Fibroblast of skin of abdomen (primary cell): ENCODE data around the gene SECTM1.

Source experiments
- DNase-seq: peaks from one replicate; pipeline ENCODE4 v3.0.0-alpha.2; 2013

The SECTM1 gene

DNA sequence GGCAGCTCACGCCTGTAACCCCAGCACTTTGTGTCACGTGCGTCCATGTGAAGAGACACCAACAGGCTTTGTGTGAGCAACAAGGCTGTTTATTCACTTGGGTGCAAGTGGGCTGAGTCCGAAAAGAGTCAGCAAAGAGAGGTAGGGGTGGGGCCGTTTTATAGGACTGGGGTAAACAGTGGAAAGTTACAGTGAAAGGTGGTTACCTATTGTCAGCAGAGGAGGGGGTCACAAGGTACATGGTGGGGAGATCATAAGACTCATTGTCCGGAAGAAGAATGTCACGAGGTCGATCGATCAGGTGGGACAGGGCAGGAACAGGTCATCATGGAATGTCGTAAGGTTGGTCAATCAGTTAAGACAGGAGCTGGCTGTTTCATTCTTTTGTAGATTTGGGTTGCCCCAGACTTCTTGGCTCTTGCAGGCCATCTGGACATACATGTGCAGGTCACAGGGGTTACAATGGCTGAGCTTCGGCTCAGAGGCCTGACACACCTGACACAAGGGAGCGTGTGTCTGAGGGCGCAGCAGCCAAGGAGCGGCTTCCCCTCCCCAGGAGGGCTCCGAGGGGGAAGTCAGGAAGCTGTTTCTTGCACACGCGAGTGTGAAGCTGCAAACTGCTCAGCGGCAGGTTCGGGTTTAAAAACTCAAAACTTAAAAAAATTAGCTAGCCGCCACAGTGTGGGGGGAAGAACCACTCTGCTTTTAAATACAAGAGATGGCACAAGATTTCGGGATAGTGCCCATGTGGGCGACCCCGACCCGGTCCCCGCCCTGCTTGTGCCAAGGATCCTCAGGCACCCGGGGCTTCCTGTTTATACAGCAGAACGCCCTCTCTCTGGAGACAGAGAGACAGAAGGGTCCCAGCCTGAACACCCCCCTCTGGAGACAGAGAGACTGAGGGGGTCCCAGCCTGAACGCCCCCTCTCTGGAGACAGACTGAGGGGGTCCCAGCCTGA, 13.1 kb upstream of the SECTM1 start:
- DNase-seq = no peak

DNA sequence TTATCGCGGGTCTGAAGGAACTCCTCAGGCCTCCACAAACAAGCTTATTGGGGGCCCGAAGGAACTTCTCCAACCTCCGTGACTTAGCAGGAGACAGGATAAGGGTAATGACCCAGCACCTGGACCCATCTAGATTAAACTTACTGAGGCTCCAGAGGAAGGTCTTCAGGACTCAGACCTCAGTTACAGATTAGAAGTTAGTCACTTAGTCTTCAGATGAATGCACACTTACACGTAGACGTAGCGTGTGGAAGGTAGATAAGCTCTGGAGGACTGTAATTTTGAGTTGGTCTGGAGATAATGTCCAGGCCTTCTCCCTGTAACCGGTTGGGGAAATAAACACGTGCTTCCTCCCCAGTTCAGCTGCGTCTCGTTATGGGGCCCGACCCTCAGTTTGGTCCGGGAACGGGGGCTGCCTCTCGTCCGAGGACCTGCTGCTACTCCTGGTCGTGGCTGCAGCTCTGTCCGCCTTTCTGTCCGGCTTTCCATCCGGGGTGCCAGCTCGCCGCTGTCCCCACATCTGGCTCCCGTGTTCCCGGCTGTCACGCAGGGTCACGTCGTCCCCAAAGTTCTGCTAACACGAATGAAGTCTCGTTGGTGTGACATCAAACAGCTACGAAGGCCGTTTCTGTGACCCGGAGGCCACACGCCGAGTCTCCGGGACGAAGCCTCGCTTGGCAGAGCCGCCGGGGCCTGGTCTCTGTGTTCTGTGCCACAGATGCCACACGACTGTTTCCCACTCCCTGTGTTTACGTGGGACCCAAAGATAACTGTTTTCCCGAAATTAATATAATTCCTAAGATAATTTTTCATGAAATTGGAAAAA, 11.8 kb upstream of the SECTM1 start:
- DNase-seq = no peak

DNA sequence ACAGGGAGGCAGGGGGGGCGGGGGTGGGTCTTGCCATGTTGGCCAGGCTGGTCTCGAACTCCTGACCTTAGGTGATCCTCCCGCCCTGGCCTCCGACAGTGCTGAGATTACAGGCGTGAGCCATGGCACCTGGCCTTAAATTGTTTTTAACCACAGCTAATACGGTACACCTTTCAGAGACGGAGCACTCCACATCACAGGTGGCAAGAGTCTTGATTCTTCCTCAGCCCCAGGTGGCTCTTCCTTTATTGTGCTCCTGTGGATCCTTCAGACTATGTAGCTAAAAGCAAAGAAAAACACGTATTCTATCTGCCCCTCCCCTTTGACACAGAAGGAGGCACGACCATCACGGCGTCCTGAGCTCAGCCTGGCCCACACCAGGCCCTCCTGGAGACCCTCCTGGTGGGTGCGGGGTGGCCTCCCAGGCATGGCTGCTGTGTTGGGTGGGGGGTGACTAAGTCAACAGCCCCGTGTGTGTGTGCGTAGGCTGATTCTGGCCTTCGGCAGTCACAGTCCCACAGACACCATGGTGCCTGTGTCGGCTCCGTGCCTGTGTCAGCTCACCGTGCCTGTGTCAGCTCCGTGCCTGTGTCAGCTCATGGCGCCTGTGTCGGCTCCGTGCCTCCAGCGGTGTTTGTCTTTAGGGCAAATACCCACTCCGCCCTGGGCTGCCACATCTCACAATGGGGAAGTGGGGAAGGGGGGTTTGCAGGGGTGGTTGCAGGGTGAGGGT, 10.8 kb upstream of the SECTM1 start:
- DNase-seq = no peak

DNA sequence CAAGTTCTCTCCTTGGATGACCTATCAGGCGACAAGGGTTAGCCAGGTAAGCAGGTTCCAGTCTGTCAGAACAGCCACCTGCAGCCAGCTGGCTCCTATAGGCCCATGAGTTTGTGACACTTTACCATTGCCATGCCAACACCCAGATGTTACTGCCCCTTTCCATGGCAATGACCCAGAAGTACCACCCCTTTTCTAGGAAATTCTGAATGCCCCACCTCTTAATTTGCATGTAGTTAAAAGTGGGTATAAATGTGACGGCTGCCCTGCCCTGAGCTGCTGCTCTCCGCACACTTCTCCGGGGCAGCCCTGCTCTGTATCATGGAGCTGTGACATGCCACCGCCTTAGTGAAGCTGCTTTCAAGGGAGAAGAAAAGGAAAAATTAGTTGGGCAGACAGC, 10.0 kb upstream of the SECTM1 start:
- DNase-seq = no peak

DNA sequence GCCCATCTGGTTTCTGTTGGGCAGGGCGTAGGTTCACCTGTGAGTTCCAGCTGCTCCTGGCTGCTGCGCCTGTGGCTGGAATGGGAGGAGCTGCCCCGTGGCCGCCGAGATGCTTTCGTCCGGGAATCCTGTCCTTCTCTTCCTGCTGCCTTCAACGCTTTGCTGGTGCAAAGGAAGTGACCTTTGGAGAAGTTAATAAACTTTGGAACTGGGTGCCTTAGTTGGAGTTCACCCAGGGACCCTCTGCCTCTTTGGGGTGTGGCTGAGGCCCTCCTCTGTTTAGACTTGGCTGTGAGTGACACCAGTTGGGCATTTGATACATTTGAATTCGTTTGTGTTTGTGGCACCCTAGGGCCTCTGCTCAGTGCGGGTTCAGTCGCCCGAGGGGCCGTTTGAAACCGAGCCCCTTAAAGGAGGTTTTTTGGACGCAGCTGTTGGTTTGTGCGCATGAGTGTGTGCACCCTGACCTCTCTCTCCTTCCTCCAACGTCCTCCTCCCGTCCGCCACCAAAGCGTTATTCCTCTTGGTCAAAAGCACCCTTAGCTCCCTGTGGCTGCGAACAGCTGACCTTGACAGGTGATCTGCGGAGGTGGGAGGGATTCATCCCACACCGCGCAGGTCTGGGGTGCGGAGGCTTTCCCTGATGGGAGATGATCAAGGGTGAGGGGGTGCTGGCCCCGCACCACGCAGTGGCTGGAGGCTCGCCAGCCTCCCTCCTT, 9.0 kb upstream of the SECTM1 start:
- no peak for DNase-seq

DNA sequence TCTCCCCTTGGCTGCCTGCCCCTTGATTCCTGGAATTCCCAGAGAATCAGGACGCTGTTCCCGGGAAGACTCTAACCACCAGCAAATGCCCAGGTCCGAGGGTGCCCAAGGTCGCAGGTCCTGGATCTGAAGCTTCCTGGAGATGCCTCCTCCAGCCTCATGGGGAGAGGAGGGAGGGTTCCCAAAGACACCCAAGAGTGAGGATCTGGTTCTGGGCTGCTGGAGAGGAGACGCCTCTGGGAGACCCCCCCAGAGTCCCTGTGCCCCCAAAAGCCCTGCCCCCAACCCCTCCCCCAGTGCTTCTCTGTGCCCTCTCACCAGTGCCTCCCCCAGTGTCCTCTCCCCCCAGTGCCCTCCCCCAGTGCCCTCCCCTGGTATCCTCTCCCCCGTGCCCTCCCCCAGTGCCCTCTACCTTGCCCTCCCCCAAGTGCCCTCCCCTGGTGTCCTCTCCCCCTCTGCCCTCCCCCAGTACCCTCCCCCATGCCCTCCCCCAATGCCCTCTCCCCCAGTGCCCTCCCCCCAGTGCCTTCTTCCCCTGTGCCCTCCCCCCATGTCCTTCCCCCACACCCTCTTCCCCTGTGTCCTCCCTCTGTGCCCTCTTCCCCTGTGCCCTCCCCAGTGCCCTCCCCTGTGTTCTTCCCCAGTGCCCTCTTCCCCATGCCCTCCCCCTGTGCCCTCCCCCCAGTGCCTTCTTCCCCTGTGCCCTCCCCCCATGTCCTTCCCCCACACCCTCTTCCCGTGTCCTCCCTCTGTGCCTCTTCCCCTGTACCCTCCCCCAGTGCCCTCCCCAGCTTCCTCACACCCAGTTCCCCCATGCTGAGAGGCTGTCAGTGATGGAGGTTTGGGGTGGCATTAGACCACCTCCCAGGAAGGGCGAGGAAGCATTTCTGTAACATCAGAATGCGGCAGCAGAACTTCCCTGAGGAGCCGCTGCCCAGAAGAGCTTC, 6.3 kb upstream of the SECTM1 start:
- peak; percentile 53 for DNase-seq

DNA sequence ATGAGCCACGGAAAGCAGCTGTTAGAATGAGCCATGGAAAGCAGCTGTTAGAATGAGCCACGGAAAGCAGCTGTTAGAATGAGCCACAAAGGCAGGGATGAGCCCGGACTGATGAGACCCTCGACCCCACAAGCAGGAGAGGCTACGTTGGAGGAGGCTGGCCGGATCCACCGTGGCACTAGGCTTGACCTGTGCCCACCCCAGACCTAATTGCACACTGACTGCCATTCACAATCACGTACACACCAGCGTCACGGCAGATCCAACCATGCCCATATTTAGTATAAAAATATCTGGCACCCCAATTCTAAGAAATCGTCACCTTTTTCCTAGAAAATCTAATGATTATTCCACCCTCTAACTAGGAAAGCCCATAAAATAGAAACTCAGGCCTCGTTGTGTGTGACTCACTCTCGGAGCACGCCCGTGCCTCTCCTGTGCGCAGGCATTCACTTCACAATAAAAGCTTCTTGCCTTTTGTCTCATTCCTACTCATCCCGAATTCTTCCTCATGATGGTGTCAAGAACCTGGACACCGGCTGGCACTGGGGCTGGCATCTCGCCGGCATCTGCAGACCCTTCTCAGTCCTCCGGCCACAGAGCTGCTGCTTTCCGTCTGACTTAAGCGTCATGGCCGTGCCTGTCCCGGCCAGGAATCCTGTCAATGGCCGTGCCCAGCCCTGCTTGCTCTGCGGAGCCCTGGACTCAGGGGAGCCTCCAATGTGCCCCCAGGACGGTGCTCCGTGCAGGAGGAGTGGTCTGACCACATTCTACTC, 5.5 kb upstream of the SECTM1 start:
- peak; percentile 75 for DNase-seq

DNA sequence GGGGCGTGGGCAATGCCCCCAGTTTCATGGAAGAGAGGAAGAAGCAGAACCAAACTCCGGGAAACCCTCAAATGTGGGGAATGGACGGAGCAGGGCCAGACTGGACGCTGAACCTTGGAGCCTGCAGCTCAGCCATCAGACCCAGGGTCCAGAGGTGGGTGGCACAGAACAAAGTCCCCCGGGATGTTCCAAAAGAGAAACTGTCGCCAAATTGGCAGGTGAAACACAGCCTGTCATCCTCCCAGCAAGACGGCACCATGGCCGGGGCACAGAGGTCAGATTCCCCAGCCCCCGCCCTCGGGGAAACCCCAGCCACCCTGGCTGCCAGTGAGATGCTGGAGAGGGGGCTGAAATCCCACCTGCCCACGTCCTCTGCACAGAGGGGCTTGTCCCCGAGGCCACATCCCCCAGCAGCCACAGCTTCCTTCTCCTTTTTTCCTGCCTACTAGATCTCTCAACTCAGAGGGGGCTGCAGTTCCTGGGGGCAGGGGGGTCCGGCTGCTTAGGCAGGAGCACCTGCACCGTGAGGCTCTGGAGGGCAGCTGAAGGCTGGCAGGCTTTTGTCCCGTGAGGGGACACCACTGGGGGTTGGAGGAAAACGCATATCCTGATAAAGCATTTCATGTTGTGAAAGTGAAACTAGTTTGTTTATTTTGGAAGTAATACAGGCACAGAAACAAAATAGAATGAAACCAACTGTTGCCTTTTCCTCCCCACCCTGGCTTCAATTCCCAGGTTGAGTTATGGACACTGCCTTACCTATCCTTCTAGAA, 1.2 kb upstream of the SECTM1 start:
- DNase-seq = no peak

DNA sequence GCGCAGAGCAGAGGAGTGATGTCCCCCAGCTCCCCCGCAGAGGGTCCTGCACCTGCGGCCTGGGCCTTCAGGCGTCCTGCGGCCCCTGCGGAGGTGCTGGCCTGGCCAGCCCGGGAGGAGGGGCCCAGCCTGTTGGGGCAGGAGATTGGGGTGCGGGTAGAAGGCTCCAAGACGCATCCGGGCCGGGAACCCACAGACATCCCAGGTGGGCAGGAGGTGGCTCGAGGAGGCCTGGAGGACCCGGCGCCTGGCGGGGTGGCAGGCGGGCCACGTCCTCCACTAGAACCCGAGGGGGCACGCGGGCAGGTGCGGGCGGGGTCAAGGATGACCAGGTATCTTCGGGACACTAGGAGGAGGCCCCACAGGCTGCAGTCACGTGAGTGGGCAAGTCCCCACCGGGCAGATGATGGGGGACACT, 647 bp upstream of the SECTM1 start:
- DNase-seq = no peak

DNA sequence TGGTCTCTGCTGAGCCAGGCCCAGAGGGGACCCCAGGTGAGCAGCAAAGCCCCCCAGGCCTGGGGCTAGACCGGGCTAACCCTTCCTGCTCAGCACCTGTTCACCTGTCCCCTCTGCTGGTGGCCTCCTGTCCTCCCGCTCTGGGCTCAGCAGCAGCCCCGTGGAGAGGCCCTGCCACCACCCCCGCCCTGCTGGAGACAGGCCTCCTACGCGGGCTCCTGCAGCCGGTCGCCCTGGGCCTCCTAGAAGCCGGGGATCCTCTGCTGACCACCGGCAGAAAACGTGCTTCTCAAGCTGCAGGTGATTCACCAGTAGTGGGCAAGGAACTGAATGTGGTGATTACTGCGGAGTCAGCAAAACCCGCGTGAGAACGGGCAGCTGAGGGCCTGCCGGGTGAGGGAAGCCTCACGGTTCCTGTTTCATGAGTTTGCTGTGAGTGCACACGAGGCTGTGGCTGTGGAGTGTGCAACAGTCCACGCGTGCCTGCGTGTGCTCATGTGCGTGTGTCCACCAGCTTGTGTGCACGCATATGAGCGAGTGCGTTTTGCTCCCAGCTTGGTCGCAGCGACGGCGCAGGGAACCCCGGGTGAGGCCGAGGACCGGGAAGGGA, 792 bp downstream of the SECTM1 start:
- DNase-seq = no peak

DNA sequence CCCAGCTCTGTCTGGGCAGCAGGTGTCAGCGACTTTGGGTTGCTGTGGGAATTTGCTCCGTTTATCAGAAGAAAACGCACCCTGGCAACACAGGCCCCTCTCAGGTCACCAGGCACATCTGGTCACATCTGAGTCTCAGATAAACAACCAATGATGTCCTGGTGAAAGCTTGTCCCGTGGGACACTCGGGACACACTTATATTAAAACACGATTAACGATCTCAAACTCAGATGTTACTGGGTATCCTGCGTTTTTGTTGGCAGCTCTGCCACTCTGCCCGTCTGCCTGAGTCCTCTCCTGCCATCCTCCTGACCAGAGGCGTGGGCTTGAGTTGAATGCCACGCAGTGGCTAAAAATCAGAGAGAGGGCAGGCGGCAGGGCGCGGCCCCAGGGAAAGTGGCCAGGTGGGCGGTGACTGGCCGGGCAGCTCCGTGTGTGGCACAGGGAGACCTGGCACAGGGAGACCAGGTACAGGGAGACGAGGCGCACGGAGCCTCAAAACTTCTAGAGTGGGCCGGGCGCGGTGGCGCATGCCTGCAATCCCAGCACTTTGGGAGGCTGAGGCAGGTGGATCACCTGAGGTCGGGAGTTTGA, 2.1 kb downstream of the SECTM1 start:
- no peak for DNase-seq

DNA sequence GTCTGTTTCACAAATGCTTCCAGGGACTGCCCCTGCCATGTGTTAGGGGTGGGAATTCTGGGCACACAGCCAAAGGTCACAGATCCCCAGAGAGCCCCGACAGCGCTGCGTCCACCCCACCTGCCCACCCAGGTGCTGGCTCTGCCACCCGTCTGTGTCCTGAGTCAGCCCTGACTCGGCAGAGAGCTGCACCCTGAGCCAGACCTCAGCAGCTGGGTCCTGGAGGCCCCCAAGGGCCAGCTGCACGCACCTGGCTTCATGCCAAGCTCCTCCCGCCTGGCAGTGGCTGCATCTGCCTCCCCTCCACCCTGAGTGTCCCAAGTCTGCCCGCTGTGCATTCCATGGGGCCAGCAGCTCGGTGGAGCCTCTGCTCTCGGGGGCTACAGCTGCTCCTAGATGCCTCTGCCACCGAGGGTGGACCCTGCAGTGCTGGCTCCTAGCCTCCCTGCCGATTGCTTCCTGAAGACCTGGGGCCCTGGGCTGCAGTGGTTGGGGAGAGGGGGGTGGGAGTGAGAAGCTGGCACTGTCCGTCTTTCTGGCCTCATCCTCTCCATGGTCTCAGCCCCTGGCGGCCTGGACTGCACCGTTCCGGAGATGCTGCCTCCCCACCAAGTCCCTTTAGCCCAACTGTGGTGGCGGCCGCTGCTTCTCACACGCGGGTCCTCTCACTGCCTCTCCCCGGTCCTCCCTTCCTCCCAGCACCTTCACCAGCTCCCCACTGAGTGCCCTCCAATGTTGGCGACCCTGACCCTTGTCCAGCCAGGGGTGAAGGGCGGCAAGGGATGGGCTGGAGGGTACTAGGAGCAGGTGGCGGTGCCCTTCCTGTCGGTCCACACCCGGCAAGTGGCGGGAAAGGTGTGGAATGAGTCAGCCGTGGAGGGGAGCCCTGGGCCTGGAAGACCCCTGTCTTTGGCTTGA, 3.0 kb downstream of the SECTM1 start:
- DNase-seq = peak; percentile 39

DNA sequence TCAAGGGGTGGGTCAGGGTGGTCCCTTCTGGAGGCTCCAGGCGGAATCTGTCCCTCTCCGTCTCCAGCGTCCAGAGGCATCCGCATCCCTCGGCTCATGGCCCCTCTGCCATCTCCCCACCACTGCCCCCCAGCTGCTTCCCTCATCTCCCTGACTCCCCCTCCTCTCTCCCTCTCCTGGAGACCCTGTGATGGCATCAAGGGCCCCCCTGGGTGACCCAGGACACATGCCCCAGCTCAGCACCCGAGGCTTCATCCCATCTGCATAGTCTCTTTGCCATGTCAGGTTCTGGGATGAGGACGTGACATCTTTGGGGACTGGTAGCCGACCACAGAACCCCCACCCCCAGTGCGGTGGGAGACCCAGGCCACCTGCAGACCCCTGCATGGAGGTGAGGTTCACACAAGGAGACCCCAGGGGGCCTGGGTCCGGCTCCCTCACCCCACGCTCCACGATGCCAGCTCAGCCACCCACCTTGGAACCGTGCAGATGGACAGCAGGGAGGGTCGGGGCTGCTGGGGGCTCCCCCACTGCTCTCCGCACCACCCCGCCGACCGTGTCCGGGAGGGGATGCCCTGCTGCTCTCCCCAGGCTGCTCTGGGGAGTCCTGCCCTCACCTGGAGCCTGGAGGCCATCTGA, 3.8 kb downstream of the SECTM1 start:
- DNase-seq = no peak

DNA sequence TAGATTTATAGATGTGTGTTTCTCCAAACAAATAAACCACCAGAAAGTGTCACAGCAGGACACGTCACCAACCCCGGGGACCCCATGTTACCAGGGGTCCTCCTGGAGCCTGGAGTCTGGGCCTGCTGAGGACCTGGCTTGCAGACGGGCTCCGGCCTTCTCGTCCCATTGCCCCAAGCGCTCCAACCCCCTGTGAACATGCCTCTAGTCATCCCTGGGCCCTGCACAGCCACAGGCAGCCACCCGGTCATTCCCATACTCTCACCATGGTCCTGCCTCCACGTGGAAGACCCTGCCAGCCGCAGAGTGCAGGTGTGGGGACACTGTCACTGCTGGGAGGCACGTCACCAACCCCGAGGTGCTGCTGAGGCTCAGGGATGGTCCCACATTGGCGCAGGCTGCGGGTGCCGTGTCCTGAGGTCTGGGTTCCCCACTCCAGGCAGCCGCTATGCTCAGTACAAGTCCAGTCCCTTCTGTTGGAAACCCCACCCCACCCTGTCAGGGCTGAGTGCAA, 4.5 kb downstream of the SECTM1 start:
- no peak for DNase-seq

DNA sequence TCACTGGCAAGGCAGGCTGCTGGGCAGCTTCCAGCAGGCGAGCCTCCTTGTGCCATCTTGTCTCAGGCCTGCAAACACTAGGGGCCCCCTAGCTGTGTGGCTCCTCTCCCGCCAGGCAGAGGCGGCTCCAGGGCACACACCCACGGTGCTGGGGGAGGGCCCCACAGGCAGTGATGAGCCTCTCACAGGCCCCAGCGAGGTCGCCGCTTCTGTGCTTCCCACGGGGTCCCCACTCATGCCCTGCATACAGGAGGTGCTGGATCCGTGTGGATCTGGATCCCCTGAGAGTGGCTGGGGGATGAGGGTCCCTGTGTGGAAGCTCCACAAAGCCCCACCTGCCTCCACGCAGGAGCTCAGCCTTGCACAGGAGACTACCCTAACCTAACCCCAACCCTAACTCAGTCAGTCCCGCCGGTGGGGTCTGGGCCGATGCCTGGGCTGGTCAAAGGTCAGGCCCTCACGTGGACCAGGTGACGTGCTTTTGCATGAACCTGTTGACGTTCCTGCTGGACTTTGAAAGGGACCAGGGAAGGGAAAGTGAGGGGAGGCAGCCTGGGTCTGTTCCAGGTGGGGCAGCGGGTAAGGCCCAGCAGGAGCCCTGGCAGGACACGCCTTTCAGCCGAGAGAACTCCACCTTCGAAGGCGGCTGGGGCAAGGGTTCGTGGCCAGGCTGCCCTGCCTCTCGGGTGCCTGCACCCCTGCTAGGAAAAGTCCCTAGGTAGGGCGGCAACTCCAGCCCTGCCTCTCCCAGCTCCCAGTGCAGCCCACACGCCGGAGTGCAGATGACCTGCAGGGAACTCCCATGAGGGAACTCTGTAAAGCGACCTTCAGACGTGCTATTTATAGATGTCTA, 5.2 kb downstream of the SECTM1 start:
- DNase-seq = no peak

DNA sequence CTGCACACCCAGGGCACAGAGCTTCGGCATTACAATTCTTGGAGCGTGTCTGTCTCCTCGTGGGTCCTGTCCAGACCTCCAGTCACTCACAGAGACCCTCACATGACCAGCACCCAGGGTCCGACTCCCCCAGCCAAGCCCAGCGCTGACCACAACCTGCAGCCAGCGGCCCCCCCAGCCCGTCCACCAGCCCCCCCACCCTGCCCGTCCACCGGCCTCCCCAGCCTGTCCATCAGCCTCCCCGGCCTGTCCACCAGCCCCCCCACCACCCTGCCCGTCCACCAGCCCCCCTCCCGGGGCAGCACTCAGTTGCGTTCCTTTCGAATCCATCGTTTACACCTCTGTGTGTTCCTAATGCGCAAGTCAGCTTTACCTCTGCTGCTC, 5.8 kb downstream of the SECTM1 start:
- no peak for DNase-seq
